GM19438 (cell line): ENCODE results near the gene MTARC2.

ENCODE experiments used
- ATAC-seq: cut with Tn5 transposase; IDR thresholded peaks from one replicate; pipeline ENCODE4 v1.9.1; 2021; ENCODE audit warnings: low read depth; ENCODE audit not compliant: unreplicated experiment

MTARC2 gene

GRCh38 chr1:220824031-220824989 lies 76.2 kb downstream of the MTARC2 start:
- no peak for ATAC-seq

- no peak for ATAC-seq
Observed at GRCh38 chr1:220825819-220826551, 77.9 kb downstream of the MTARC2 start.

GRCh38 chr1:220826729-220827128 lies 78.6 kb downstream of the MTARC2 start:
- no peak for ATAC-seq

GRCh38 chr1:220827445-220828178 lies 79.5 kb downstream of the MTARC2 start:
- no peak for ATAC-seq

- ATAC-seq, result no peak
Observed at GRCh38 chr1:220828179-220828490, 80.0 kb downstream of the MTARC2 start.

GRCh38 chr1:220828950-220829586 lies 80.9 kb downstream of the MTARC2 start:
- no peak for ATAC-seq

- ATAC-seq, result no peak
Observed at GRCh38 chr1:220833436-220833835, 85.3 kb downstream of the MTARC2 start.
